Suppressor macrophage (primary cell): ENCODE measurements around the gene MEN1.

Experiments used
- DNase-seq, 4 experiments: peaks; one replicate each; pipeline ENCODE4 v3.0.0-alpha.2; 2020 to 2022

The MEN1 gene

DNA sequence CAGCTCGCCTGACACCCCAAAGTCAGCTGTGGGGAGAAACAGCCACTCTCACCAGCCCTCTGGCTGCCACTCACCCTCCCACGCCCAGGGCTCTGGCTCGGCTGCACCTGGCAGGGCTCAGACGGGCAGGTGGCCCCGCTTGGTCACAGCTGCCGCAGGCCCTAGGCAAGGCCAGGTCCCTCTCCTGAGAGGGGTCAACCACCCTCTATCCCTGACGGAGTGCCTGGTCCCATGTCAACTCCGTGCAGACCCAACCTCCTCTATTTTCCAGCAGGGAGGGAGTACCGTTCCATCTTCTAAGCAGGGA lies 9.2 kb downstream of the MEN1 start:
- DNase-seq: no peak

DNA sequence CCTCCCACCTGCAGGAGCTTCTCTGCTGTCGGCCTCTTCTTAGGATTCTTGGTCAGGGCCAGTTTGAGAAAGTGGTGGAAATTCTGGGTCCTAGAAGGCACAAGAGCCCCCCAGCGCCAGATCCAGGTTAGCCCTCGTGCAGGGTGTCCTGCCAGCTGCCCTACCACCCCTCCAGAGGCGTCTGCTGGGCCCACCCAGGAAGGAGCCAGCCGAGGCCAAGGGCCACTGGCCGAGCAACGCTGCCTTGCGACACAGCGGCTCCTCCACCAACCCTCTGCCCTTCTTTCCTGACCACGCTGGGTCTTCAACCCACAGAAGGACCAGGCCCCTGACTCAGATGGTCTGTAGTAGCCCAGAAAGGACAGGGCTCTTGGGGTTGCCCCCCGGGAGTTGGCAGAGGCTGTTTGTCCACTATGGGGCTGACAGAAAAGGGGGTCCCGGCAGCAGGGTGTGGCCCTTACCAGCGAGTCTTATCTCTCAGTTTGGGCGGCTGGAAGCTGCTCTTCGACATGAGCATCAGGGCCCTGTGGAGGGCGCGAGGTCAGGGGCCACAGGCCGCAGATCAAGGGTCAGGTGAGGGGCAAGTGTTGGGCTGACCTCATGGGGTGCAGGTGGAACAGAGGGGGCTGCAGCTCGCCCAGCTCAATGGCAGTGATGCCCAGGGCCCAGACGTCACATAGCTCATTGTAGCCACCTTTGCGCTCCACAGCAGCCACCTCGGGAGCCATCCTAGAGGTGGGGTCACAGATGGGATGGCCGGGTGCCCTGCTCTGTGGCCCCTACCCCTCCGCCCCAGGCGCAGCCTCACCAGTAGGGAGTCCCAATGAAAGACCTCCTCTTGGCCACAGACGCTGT lies 9.8 kb downstream of the MEN1 start:
- DNase-seq: no peak

DNA sequence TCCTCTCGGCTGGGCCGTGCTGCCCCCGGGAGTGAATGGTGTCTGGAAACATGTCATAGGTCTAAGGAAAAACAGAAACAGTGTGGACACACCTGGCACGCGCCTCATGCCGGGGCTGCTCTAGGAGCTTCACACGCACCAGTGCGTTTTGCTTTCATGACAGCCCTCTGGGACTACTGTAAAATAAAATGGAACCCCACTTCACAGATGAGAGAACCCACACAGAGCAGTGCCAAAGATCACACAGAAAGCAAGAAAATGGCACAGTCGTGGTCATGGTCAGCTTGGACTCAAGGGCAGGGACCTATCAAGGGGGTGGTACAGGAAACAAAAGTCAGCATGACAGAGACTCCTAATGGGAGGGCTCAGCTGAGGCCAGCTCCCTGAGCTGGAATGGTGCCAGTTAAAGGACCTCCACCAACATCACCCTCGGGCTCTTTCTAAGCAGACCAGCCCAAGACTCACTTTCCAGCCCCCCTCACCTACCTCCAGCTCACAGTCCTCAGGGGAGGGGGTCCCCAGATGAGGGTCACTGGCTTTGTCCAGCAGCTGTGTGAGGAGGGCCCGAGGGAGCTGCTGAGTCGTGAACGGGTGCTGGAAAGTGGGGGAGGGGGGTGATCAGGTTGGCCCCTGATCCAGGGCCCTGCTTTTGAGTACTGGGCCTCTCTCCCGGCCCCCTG lies 10.6 kb downstream of the MEN1 start:
- no peak for DNase-seq

DNA sequence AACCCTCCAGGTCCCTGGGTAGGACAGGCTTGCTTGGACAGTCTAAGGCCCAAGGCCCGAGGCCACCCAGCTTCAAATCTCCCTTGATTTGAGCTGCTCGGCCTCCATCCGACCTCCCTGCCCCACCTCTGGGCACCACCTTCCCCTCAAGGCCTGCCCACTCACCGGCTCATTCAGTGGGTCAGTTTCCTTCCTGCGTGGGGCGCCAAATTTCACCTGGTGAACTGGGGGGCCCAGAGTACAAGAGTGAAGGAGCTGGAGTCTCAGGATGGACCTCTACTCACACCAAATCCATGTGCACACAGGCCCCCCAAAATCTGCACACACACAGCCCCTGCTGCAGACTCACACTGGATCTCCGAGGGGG lies 11.1 kb downstream of the MEN1 start:
- no peak for DNase-seq

DNA sequence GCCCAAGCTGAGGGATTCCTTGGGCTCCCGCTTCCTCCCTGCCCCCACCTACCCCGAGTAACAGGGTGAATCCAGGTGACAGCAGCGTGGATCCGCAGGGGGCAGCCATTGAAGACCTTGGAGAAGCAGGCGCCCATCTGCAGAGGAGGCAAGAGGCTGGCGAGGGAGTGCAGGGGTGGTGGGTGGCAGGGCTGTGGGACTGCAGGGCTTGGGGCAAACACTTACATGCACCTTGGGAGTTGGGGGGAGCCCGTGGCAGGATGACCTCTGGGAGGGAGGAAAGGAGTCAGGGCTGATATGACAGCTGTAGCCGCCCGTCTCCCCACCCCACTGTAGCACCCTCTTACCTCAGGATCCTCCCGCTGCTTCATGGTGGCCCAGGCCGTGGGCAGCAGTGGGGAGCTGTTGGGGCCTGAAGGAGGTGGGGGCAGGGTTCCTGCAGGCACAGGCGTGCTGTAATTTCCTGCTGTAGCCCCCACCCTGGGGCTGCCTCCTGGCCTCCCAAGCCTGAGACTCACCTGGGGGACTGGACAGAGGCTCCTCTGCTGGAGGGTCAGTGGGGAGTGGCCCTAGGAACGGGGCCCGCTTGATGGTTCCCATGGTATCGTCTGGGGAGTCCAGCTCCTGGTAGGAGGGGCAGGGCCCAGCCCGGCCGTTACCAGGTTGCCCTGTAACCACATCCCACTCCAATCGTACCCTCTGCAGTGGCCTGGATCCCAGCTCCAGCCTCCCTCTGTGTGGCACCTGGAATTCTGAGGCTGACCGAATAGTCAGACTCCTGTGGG lies 13.4 kb downstream of the MEN1 start:
- no peak for DNase-seq

DNA sequence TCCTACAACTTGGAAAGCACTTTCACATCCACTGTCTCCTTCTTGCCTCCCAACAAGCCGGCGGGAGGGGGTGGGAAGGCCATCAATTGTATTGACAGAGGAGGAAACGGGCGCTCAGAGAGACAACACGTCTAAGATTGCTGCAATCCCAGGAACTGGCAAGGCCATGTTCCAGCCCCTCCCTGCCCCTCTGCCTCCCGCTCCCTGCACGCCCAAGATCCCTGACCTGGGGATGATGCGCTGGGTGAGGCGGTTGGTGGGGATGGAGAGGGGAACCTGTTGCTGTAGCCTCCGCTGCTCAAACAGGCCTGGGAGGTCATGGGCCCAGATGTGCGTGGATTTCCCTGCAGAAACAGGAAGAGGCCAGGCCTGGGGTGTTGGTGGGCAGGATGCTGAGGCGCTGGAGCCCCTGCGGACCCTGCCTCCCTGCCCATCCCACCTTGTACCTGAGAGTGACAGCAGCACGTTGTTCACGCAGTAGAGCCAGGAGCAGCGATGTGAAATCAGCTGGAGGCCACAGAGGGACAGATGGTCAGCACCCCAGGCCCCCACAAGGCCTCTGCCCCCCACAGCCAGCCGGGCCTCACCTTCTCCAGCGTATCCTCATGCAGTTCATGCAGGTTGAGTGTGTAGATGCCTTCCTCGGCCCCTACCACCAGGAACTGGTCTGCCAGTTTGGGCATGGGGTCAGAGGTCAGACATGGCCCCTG lies 14.1 kb downstream of the MEN1 start:
- DNase-seq: no peak

DNA sequence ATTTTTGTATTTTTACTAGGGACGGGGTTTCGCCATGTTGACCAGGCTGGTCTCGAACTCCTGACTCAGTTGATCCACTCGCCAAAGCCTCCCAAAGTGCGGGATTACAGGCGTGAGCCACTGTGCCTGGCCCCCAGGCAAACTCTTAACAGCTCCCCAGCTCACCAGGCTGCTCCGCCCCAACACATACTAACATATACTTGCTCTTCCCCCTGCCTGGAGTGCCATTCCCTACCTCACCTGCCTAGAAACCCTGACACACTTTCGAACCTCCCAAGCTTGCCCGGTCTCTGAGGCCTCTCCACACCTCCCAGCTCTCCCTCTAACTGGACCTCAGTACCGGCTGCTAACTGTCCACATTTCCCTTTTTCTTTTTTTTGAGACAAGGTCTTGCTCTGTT lies 15.8 kb downstream of the MEN1 start:
- DNase-seq: no peak

DNA sequence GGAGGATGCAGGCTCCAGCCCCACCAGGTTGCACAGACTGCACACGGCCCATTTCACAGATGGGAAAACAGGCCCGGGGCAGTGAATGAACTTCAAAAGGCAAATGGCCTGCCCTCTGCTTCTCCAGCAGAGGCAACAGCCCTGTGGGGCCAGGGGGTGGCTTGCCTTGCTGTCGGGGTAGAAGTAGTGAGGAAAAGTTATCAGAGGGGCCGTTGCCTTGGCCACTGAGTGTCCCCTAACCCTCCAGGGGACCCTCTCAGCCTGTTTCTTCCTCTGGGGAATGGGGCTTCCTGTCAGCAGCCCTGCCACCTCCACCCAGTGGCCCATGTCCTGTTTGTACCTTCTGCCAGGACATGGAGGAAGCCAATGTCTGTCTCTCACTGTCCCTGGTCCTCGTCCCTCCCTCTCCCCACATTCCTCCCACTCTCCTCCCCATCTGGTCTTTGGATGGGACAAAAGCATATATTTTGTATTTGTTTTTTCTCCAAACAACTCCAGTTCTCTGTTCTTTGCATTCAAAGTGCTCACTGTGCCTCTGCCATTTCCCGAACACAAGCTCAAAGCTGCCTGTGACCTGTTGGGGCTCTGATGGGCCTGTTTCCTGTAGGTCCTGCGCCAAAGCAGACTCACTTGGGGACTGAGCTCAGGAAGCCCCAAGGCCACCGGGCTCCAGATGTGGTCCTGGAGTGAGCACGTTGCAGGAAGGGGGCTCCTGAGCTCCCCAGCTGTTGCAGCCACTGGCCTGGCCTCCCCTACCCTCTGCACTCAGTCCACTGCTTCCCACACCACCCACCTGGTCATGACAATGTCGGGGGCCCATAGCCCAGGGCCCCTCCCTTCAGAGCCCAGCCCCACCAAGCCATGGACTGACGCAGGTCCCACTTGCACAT lies 16.8 kb downstream of the MEN1 start:
- no peak for DNase-seq

DNA sequence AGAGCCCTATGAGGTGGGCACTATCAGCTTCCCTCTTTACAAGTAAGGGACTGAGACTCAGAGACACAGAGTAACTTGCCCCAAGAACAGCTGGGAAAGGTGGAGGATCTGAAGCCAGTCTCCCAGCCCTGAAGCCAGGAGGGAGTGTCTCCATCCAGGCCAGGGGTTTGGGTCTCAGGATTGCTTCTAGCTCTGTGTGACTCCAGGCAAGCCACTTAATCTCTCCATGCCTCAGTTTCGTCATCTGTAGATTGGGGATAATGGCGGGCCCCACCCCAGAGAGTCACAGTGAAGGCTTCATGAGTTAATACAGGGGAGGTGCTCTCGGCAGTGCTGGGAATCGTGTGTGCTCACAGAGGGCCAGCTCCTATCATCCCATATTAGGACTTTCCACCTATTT lies 17.9 kb downstream of the MEN1 start:
- DNase-seq: no peak

DNA sequence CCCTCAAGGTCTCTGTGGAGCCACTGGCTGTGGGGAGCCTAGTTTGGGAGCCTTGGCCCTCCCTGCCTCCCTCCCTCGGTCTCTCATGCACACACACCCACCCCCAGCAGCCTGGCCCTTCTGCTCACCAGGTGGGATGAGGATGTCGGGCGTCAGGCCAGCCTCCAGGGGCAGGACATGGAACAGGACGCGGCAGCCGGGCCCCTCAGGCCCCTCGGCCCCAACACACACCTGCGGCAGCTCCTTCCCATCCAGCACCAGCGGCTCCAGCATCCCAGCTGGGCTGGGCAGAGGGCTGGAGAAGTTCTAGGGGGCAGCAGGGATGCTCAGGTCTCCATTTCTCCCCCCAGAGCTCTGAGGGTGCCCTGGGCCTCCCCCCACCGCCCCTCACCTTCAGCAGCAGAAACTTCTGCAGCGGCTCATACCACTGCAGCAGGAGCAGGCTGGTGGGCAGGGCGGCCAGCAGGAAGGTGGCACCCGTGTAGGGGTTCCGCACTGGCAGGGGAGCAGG lies 18.5 kb downstream of the MEN1 start:
- DNase-seq: no peak

DNA sequence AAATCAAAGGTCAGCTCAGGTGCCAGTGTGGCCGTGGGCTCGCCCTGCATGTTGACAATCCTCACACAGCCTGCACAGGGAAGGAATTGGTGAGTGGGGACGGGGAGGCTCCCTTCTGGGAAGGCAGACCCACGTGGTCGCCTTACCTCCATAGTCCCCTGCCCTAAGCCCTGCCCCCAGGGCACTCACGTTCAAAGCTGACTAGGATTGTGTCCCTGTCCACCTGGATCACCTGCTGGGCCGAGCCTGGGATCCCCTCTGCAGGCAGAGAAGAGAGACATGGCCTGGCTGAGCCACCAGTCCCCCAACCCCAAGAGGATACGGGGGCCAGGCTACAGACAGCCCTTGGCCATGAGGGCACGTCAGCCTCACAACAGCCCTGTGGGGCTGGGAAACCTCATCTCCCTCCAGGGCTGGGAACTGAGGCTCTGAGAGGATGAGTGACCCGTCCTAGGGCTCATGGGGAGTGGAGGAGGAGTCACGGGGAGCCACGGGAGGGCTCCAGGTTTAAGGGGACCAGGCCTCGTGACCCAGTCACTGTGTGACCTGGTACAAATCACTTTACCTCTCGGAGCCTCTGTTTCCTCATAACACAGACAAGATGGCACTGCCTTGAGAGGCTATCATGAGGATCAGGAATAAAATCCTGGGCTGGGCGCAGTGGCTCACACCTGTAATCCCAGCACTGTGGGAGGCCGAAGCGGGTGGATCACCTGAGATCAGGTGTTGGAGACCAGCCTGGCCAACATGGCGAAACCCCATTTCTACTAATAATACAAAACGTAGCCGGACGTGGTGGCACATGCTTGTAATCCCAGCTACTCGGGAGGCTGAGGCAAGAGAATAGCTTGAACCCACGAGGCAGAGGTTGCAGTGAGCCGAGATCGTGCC lies 19.9 kb downstream of the MEN1 start:
- no peak for DNase-seq

DNA sequence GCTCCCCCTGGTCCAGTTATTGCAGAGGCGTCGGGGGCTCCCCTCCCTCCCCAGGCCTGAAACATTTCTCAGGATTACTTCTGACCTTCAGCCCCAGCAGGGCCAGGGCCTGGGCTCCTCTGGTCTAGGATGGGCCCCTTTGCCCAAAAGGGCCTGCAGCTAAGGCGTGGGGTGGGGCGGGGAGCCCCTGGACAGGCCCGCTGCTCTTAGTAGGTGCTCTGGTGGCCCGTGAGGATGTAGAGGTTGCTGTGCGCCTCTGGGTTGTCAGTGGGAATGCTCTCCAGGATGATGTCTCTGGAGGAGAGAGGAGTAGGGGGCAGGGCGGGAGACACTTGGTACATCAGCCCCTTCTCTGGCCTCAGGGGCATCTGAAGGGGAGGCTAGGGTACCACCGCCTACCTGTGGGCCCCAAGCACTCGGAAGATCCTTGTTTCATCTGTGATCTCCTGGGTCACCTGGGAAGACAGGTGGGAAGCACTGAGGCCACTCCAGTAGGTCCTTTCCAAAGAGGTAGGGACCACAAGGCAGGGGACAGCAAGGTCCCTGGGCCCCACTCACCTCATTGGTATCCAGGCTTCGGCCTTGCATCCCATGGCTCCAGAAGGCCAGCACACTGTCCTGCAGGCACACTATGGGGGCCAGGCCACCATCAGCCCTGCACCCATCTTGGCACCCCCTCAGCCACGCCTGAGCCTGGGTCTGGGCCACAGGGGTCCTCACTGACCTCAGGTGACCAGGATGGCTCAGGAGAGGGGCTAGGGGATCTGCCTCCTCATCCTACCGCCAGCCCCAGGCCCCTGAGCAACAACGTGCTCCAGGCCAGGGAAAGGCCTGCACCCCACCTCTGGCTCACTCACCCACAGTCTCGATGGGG lies 20.8 kb downstream of the MEN1 start:
- DNase-seq: no peak

DNA sequence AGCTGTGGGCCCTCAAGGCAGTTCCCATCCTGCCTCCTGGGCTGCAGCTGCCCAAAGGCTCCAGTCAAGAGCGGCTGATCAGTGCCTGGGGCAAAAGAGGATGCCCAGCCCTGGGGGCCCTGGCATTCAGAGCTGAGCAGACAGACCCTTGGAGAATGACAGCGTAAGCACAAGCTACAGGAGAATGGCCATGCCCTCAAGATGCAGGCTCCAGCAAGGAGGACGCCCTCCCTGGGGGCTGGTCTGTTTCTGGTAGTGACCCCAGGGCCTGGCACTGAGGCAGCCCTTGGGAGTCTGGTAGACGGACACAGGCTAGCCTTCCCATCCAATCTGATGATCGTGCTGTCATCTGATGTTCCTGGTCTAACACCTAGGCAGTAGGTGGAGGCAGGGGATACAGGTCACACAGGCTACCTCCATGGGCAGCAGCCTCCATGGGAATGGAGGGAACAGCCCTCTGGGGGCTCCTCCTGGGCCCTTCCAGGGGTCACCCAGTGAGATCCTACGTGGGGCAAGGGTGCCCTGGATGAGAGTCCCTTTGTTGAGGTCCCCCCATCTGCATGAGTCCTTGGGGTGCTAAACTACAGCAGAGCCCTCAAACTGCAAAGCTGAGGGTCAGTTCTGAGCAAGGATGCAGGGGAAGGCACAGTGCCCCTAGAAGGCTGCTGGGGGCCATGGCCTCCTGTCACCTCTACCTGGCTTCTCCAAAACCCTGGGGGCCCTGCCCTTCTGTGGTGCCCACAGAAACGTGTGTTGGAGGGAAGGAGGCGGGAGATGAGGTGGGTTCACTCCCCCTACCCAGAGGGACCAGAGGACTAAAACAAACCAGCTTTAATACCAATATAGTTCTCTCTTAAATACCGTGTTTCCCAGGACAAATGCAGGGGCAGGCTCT lies 21.8 kb downstream of the MEN1 start:
- DNase-seq: no peak

DNA sequence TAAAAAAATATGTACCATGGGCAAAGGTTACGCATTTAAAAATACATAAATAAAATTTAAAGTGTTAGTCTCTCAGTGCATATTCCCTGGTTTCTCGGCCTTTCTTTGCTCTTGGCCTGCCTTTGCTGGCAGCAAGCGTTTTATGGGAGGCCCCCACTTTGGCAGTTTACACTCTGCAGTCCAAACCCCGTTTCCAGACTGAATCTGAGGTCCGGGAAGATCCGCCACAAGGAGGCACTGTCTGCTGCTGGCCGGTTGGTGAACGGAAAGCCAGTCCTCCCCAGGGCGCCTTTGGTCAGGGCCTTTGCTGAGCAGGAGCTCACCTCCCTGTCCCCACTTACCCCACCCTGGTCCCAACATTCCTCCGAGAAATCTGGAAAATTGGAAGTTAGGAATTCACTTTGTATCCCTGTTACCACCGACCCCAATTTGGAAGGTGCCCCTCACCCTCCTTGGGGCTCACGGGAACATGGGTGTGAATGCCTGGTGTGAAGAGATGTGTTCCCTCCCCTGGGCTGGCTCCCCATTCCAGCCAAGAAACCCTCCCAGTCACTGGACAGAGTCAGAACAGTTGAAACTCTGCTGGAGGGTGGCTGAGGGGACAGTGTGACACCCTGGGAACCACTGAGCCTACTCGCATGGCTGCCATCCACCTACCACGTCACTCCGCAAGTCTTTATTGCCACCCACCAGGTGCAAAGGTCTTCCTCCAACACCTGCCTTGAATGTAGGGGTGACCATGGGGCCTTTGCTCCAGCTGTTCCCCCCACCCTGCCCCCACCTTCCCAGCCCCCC lies 22.6 kb downstream of the MEN1 start:
- peak; percentile 63 to 82 (median 71) for DNase-seq

DNA sequence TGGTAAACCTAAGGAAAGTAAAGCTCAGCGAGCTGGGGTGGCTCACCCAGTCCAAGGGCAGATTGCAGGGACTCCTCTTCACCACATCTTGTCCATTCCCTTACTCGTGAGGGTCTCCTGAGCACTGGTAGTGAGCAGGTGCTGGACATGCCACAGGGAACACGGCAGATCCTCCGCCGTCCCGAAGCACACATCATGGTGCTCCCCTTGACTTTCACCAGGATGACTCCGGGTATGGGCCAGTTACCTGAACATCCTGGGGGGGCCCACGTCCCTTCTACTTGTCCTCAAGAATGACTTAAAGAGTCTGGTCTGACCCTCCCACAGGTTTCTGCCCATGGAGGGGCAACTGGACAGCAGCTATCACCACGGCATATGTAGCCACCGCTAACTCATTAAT lies 24.0 kb downstream of the MEN1 start:
- DNase-seq: no peak

DNA sequence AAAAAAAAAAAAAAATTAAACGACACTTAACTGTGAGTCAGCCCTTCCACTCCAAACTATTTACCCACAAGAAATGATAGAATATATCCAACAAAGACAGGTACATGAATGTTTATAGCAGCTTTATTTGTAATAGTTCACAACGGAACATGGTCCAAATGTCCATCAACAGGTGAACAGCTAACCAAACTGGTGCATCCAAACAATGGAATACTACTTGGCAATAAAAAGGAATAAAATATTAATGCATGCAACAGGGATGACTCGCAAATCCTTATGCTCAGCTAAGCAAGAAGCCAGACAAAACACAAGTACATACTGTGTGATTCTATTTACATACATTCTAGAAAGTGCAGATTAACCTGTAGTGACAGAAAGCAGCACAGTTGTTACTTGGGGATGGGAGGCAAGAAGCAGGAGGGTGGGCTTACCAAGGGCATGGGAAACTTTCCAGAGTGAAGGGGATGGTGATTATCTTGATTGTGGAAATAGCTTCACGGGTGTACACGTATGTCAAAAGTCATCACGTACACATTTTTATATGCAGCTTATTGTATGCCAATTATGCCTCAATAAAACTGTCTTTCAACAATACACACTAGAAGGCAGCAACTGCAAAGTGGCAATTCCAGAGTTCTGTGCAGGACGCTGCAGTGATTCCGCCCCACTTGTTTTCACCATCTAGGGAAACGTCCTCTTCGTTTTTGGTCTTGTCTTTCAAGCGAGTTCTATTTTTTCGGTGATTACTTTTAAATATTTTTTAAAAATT lies 25.4 kb downstream of the MEN1 start:
- DNase-seq: no peak
